Measurements from ENCODE around the gene ERGIC1.
"Not testable (repeated sequence)": the region's sequence is repeated elsewhere in the genome, so short reads cannot be mapped to it uniquely, and the experiment has no call there.

Gene ERGIC1

GRCh38 chr5:172833686-172834414 is at the start of gene ERGIC1:
Gene ERGIC1, plus strand, starts transcription at chr5:172834251. Its CDS starts 163 bp downstream, at chr5:172834414.
- peak; percentile 21 for DNase-seq

- DNase-seq = no peak
Measured at GRCh38 chr5:172785429-172786088, 48.5 kb upstream of the ERGIC1 start.

GRCh38 chr5:172786736-172787462 is 47.2 kb upstream of the ERGIC1 start:
- no peak for DNase-seq

GRCh38 chr5:172787538-172787937 is 46.5 kb upstream of the ERGIC1 start:
- not testable (repeated sequence) for DNase-seq

- DNase-seq = no peak
Measured at GRCh38 chr5:172788771-172789686, 45.0 kb upstream of the ERGIC1 start.

GRCh38 chr5:172789687-172790495 is 44.2 kb upstream of the ERGIC1 start:
- no peak for DNase-seq

GRCh38 chr5:172790496-172790889 is 43.6 kb upstream of the ERGIC1 start:
- DNase-seq = no peak

- DNase-seq = no peak
Measured at GRCh38 chr5:172791286-172791685, 42.8 kb upstream of the ERGIC1 start.

- no peak for DNase-seq
Measured at GRCh38 chr5:172791726-172792445, 42.2 kb upstream of the ERGIC1 start.

GRCh38 chr5:172792701-172793570 is 41.1 kb upstream of the ERGIC1 start:
- DNase-seq = no peak

- no peak for DNase-seq
Measured at GRCh38 chr5:172793577-172794488, 40.2 kb upstream of the ERGIC1 start.

GRCh38 chr5:172795318-172795977 is 38.6 kb upstream of the ERGIC1 start:
- no peak for DNase-seq

GRCh38 chr5:172796306-172796705 is 37.7 kb upstream of the ERGIC1 start:
- no peak for DNase-seq

- DNase-seq = no peak
Measured at GRCh38 chr5:172797771-172798191, 36.3 kb upstream of the ERGIC1 start.

GRCh38 chr5:172798422-172799215 is 35.4 kb upstream of the ERGIC1 start:
- no peak for DNase-seq

- no peak for DNase-seq
Measured at GRCh38 chr5:172799416-172799815, 34.6 kb upstream of the ERGIC1 start.

- no peak for DNase-seq
Measured at GRCh38 chr5:172800088-172800551, 33.9 kb upstream of the ERGIC1 start.

Data from NCI-H2029 treated with DMSO at 0.1 percent for 48 hours (cell line).